ENCODE results near the gene PLAAT3.
"Not testable (repeated sequence)": the region's sequence is repeated elsewhere in the genome, so short reads cannot be mapped to it uniquely, and the experiment has no call there.

Gene PLAAT3

GRCh38 chr11:63535734-63536133, 78.5 kb downstream of the PLAAT3 start:
- DNase-seq: no peak

GRCh38 chr11:63534895-63535461, 79.3 kb downstream of the PLAAT3 start:
- no peak for DNase-seq

- no peak for DNase-seq
Measured at GRCh38 chr11:63534076-63534475, 80.2 kb downstream of the PLAAT3 start.

GRCh38 chr11:63532799-63533475, 81.3 kb downstream of the PLAAT3 start:
- DNase-seq: no peak

GRCh38 chr11:63532117-63532516, 82.1 kb downstream of the PLAAT3 start:
- no peak for DNase-seq

- not testable (repeated sequence) for DNase-seq
Measured at GRCh38 chr11:63531074-63531792, 83.0 kb downstream of the PLAAT3 start.

GRCh38 chr11:63530021-63530420, 84.2 kb downstream of the PLAAT3 start:
- no peak for DNase-seq

GRCh38 chr11:63529373-63529772, 84.9 kb downstream of the PLAAT3 start:
- not testable (repeated sequence) for DNase-seq

GRCh38 chr11:63528729-63529278, 85.4 kb downstream of the PLAAT3 start:
- DNase-seq: not testable (repeated sequence)

- not testable (repeated sequence) for DNase-seq
Measured at GRCh38 chr11:63528156-63528555, 86.1 kb downstream of the PLAAT3 start.

GRCh38 chr11:63527667-63528066, 86.6 kb downstream of the PLAAT3 start:
- DNase-seq: no peak

All from NCI-H510A (cell line).